Activated naive CD8-positive, alpha-beta T cell treated with anti-CD3 and anti-CD28 coated beads for 36 hours (primary cell): ENCODE data around the gene TFPI2. TPM values are rescaled to one million over a fixed set of nuclear protein-coding genes. Genes with fewer than 3 reads are reported as not detected.
"Not testable (repeated sequence)": the region's sequence is repeated elsewhere in the genome, so short reads cannot be mapped to it uniquely, and the experiment has no call there.

Source experiments
- DNase-seq: peaks from one replicate; pipeline ENCODE4 v3.0.0; 2021
- H3K27ac Mint-ChIP-seq: one replicate; pipeline ENCODE4 v1.8.0; 2022; ENCODE audit warnings: mild to moderate bottlenecking, moderate library complexity, mixed read lengths
- H3K27me3 Mint-ChIP-seq: one replicate; pipeline ENCODE4 v1.8.0; 2022; ENCODE audit warnings: mild to moderate bottlenecking, mixed read lengths
- H3K36me3 Mint-ChIP-seq: one replicate; pipeline ENCODE4 v1.8.0; 2021; ENCODE audit warnings: mild to moderate bottlenecking, mixed read lengths
- H3K4me1 Mint-ChIP-seq: one replicate; pipeline ENCODE4 v1.8.0; 2021; ENCODE audit warnings: mixed read lengths
- H3K4me3 Mint-ChIP-seq: one replicate; pipeline ENCODE4 v1.8.0; 2022; ENCODE audit warnings: mild to moderate bottlenecking, moderate library complexity, mixed read lengths
- H3K9me3 Mint-ChIP-seq: one replicate; pipeline ENCODE4 v1.8.0; 2022; ENCODE audit warnings: mixed read lengths
- total RNA-seq, 2 experiments: library from RNA; stranded (reverse); gene quantifications; one replicate each; pipeline ENCODE4 v1.2.3, GENCODE V29; 2021

The TFPI2 gene
- total RNA-seq, 2 experiments from 2014 or later, result not detected

DNA sequence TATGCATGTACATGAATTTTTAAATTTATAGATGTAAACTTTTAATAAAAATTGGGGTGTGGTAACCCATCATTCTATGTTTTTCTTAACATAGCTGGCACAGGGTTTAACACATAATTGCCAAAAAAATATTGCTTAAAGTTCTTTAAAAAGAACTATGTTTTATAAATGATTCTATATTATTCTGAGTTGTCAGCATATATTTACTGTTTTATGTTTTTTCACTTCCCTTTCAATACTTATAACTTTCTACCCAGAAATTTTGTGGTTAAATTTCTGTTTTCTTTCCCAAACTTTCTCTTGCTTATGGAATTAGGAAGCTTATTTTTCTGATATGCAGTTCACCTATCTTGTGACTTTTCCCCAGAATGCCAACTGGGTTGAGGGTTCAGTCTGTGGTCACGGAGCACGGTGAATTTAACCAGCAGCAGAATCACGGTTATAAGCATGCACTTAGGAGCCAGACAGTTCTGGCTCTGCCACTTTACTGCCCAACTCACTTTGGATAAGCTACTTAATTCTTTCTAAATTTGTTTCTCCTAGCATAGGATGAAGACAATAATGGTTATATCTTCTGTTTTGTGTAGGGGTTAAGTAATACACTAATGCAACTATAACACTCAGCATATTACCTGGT lies 24.8 kb upstream of the TFPI2 start:
- H3K27me3 Mint-ChIP-seq, result peaks cover 38% of the 10 kb centered on the region
- H3K9me3 Mint-ChIP-seq, H3K27ac Mint-ChIP-seq, DNase-seq, H3K4me3 Mint-ChIP-seq, H3K36me3 Mint-ChIP-seq, H3K4me1 Mint-ChIP-seq: not testable (repeated sequence)

DNA sequence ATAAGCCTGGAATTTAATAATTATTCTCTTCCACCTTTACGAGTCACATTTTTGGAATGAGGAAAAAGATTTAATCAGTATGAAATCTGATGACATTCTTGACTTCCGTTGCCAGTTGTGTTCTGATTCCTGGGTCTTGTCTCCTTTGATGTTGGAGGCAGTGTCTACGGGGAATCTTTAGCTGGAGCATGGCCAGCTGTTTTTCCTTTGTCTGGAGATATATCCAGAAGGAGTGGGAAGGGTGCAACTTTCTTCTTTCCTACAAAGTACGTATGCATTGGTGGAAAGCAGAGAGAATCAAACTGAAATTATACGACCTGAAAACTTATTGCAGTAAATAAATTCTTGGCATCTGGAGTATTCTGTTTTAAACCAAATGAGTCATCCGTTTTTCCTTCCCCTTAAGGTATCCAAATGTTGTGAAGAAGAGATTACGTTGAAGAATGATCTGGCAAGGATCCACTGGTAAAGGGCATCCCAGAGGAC lies 24.1 kb upstream of the TFPI2 start:
- H3K27me3 Mint-ChIP-seq, result peaks cover 33% of the 10 kb centered on the region
- no peaks in the 10 kb centered on the region for H3K4me1 Mint-ChIP-seq
- no peaks in the 10 kb centered on the region for H3K36me3 Mint-ChIP-seq
- no peaks in the 10 kb centered on the region for H3K9me3 Mint-ChIP-seq
- no peak for DNase-seq
- no peak overlapping the region for H3K4me3 Mint-ChIP-seq
- H3K27ac Mint-ChIP-seq, result no peak overlapping the region

GRCh38 chr7:93913197-93913596 lies 22.6 kb upstream of the TFPI2 start:
- Mint-ChIP-seq H3K9me3 (no peaks in the 10 kb centered on the region), H3K4me3 (no peak overlapping the region), H3K4me1 (no peaks in the 10 kb centered on the region), H3K27ac (no peak overlapping the region), H3K36me3 (no peaks in the 10 kb centered on the region), H3K27me3 (peaks cover 32% of the 10 kb centered on the region)
- no peak for DNase-seq

- peaks cover 27% of the 10 kb centered on the region for H3K27me3 Mint-ChIP-seq
- H3K9me3 Mint-ChIP-seq, H3K27ac Mint-ChIP-seq, H3K4me3 Mint-ChIP-seq, DNase-seq, H3K4me1 Mint-ChIP-seq, H3K36me3 Mint-ChIP-seq: not testable (repeated sequence)
These were observed 21.1 kb upstream of the TFPI2 start for GRCh38 chr7:93911661-93912060.

DNA sequence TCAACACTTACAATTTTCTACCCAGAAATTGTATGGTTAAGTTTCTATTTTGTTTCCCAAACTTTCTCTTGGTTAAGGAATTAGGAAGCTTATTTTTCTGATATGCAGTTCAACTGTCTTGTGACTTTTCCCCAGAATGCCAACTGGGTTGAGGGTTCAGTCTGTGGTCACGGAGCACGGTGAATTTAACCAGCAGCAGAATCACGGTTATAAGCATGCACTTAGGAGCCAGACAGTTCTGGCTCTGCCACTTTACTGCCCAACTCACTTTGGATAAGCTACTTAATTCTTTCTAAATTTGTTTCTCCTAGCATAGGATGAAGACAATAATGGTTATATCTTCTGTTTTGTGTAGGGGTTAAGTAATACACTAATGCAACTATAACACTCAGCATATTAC lies 20.7 kb upstream of the TFPI2 start:
- not testable (repeated sequence) for H3K9me3 Mint-ChIP-seq, DNase-seq, H3K27ac Mint-ChIP-seq, H3K4me1 Mint-ChIP-seq, H3K36me3 Mint-ChIP-seq, H3K4me3 Mint-ChIP-seq
- H3K27me3 Mint-ChIP-seq, result peaks cover 23% of the 10 kb centered on the region

DNA sequence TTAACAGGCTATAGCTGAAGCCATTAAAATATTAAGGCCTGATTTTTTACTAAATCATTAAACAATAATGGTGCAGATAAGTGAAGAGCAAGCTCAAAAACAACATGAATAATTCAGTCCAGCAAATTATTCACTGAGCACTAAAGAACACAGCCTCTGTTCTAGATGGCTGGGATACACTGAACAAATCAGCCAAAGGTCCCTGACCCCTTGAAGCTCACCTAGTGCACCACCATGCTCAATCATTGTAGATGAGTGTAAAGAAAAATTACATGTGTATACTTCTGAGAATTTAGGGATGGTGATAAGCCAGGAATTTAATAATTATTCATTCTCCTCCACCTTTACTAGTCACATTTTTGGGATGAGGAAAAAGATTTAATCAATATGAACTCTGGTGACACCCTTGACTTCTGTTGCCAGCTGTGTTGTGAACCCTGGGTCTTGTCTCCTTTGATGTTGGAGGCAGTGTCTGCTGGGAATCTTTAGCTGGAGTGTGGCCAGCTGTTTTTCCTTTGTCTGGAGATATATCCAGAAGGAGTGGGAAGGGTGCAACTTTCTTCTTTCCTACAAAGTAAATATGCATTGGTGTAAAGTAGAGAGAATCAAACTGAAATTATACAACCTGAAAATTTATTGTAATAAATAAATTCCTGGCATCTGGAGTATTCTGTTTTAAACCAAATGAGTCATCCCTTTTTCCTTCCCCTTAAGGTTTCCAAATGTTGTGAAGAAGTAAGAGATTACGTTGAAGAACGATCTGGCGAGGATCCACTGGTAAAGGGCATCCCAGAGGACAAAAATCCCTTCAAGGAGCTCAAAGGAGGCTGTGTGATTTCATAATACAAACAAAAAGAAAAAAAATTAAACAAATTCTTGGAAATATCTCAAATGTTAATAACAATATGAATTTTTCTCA lies 19.8 kb upstream of the TFPI2 start:
- Mint-ChIP-seq H3K36me3 (no peaks in the 10 kb centered on the region), H3K9me3 (no peaks in the 10 kb centered on the region), H3K27me3 (peaks cover 23% of the 10 kb centered on the region)

DNA sequence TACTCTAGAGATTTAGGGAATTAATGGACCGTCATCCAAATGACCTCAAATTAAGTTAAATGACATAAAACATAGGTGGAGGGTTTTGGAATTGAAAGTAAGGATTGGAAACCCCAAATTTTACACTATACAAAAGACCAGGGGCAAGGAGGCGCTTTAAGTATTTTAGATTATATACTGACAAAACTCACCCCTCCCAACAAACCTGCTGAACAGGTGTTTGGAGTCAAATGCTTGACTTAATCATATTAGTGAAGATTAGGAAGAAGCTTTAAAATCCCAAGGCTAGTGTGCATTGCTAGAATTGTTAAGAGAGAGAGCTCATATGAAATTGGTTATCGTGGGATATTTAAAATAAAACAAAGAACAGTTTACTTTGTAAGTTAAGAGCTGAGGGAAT lies 15.7 kb upstream of the TFPI2 start, which contains the start of gene GNGT1:
TSS of gene GNGT1 (plus strand) at position 301 of the 400 bp plus-strand sequence. CDS start 180 bp downstream, outside the sequence.
- DNase-seq, result no peak
- Mint-ChIP-seq H3K36me3 (no peaks in the 10 kb centered on the region), H3K9me3 (no peaks in the 10 kb centered on the region), H3K27me3 (peaks cover 13% of the 10 kb centered on the region), H3K4me1 (no peaks in the 10 kb centered on the region), H3K4me3 (no peak within 1 kb of the TSS), H3K27ac (no peak within 1 kb of the TSS)

More for the DNA sequence above, 19.8 kb upstream of the TFPI2 start:
- Mint-ChIP-seq H3K4me1 (no peaks in the 10 kb centered on the region), H3K4me3 (no peak overlapping the region), H3K27ac (no peak overlapping the region)
- no peak for DNase-seq

GRCh38 chr7:93902777-93903423 lies 12.3 kb upstream of the TFPI2 start:
- Mint-ChIP-seq H3K9me3 (no peaks in the 10 kb centered on the region), H3K4me3 (no peak overlapping the region), H3K4me1 (no peaks in the 10 kb centered on the region)

GRCh38 chr7:93897680-93898079 lies 7.1 kb upstream of the TFPI2 start:
- peaks cover 36% of the 10 kb centered on the region for H3K27me3 Mint-ChIP-seq
- no peaks in the 10 kb centered on the region for H3K9me3 Mint-ChIP-seq
- no peak for DNase-seq
- H3K4me1 Mint-ChIP-seq, result no peaks in the 10 kb centered on the region
- H3K27ac Mint-ChIP-seq, result no peak overlapping the region
- H3K4me3 Mint-ChIP-seq, result no peak overlapping the region
- no peaks in the 10 kb centered on the region for H3K36me3 Mint-ChIP-seq

More at GRCh38 chr7:93902777-93903423, 12.3 kb upstream of the TFPI2 start:
- peaks cover 25% of the 10 kb centered on the region for H3K27me3 Mint-ChIP-seq
- H3K27ac Mint-ChIP-seq, result no peak overlapping the region
- no peak for DNase-seq
- no peaks in the 10 kb centered on the region for H3K36me3 Mint-ChIP-seq

GRCh38 chr7:93895859-93896600 lies 5.5 kb upstream of the TFPI2 start:
- Mint-ChIP-seq H3K27ac (no peak overlapping the region), H3K4me3 (no peak overlapping the region), H3K27me3 (peaks cover 50% of the 10 kb centered on the region), H3K4me1 (no peaks in the 10 kb centered on the region), H3K9me3 (no peaks in the 10 kb centered on the region), H3K36me3 (no peaks in the 10 kb centered on the region)
- DNase-seq, result no peak

DNA sequence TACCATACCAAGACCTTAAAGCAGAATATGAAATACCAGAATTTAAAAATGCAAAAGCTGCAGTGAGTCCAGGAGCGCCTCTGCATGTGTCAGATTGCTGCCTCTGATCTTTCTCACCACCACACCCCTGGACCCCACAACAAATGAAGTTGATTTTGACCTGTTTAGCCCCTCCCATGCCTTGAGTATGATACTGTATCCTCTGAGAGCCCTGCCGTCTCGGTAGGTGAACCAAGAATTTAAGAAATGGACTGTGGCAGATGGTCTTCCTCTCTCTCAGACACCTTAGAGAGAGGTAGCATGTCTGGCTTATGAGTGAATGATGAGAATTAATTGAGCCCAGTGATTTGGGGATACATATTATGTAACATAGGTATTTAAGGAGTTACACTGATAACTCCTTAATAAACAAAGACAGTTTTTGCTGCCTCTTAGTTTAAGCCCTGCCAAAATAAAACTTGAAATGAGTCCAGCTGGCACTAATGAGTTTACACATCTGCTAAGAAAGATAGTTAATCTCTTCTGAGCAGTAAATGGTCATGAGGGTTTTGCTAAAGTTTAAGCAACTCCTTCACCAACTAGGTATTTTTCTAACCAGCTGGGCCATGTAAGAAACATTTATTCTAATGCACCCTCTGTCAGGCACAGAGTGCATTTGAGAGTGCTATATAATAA lies 4.5 kb upstream of the TFPI2 start:
- Mint-ChIP-seq H3K9me3 (no peaks in the 10 kb centered on the region), H3K27me3 (peaks cover 55% of the 10 kb centered on the region)

DNA sequence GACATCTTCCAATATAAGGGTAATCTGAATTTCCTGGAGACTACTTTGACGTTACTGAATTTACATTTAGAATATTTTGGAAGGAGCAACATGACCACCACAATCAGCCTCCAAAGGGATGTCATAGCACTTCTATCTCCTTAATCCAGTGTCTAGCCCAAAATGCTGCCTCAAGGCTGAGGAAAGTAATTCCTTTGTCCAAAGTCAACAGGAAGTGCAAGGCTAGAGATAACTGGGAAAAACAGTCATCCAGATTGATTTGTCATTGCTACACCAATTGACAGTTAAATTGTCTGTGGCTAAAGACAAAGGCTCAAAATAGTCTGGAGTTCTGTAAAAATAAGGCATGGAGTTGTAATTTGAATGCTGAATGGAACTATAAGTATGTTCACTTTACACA lies 3.9 kb upstream of the TFPI2 start:
- Mint-ChIP-seq H3K27me3 (peaks cover 58% of the 10 kb centered on the region), H3K4me1 (peaks cover 8% of the 10 kb centered on the region), H3K27ac (no peak overlapping the region), H3K36me3 (no peaks in the 10 kb centered on the region), H3K4me3 (no peak overlapping the region), H3K9me3 (no peaks in the 10 kb centered on the region)
- DNase-seq, result no peak

More for the DNA sequence above, 4.5 kb upstream of the TFPI2 start:
- peaks cover 4% of the 10 kb centered on the region for H3K4me1 Mint-ChIP-seq
- H3K36me3 Mint-ChIP-seq, result no peaks in the 10 kb centered on the region
- H3K27ac Mint-ChIP-seq, result no peak overlapping the region
- DNase-seq, result no peak
- H3K4me3 Mint-ChIP-seq, result no peak overlapping the region

DNA sequence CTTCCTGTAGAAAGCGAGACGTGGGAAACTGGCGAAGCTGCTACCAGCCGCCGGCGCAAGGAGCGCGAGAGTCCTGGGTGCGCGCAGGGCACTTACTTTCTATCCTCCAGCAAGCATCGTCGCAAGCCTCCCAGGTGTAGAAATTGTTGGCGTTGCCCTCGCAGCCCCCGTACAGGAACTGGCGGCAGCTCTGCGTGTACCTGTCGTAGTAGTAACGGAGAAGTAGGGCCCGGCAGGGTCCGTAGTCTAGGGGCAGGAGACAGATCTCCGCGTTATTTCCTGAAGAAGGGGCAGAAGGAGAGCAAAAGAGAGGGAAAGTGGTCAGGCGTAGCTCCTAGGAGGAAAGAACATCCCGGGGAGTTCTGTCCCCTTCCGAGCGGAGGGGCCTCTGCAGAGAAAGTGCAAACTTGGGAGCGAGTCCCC lies 501 bp downstream of the TFPI2 start:
- peaks cover 8% of the 10 kb centered on the region for H3K4me1 Mint-ChIP-seq
- H3K9me3 Mint-ChIP-seq, result no peaks in the 10 kb centered on the region
- no peak overlapping the region for H3K27ac Mint-ChIP-seq
- peak; percentile 5 for DNase-seq
- peaks cover 69% of the 10 kb centered on the region for H3K27me3 Mint-ChIP-seq
- peak overlapping the region; percentile 71 for H3K4me3 Mint-ChIP-seq
- no peaks in the 10 kb centered on the region for H3K36me3 Mint-ChIP-seq

- Mint-ChIP-seq H3K9me3 (no peaks in the 10 kb centered on the region), H3K27me3 (peaks cover 62% of the 10 kb centered on the region), H3K4me3 (no peak overlapping the region), H3K36me3 (no peaks in the 10 kb centered on the region), H3K4me1 (peaks cover 8% of the 10 kb centered on the region), H3K27ac (no peak overlapping the region)
- DNase-seq, result no peak
These were observed 1.3 kb downstream of the TFPI2 start for GRCh38 chr7:93889261-93889660.
